HG03060 (cell line): Measurements from ENCODE around the gene GRK6.

ENCODE experiments used
- ATAC-seq: cut with Tn5 transposase; IDR thresholded peaks from one replicate; pipeline ENCODE4 v1.9.1; 2021; ENCODE audit warnings: low read depth, moderate number of reproducible peaks; ENCODE audit not compliant: unreplicated experiment

GRK6 gene

DNA sequence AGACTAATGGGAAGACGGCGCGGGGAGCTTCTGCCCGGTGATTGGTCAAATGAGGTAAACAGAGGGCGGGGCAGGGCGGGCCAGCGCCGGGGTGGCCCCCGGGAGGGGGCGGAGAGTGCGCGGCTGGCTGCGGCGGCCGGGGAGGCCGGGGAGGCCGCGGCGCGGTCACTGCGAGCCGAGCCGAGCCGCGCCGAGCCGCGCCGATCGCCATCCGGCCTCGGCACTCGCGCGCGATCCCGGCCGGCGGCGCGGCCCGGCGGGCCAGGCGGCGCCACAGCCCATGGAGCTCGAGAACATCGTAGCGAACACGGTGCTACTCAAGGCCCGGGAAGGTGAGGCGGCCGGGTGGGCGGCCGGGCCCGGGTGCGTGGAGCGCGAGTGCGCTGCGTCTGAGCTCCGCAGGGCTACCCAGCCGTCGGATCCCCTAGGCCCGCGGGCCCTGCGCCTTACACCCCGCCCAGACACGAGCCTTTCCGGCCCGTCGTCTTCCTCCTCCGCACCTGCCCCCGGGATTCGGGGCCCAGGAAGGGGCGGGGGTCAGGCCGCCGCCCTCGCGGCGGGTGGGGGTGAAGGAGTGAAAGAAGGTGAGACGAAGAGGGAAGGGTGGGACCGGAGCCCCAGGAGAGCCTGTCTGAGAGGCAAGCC lies at the start of gene GRK6:
GRK6 (plus strand) TSS at position 111 of the 645 bp plus-strand sequence; CDS start at position 281, 170 bp downstream.
- ATAC-seq: no peak

DNA sequence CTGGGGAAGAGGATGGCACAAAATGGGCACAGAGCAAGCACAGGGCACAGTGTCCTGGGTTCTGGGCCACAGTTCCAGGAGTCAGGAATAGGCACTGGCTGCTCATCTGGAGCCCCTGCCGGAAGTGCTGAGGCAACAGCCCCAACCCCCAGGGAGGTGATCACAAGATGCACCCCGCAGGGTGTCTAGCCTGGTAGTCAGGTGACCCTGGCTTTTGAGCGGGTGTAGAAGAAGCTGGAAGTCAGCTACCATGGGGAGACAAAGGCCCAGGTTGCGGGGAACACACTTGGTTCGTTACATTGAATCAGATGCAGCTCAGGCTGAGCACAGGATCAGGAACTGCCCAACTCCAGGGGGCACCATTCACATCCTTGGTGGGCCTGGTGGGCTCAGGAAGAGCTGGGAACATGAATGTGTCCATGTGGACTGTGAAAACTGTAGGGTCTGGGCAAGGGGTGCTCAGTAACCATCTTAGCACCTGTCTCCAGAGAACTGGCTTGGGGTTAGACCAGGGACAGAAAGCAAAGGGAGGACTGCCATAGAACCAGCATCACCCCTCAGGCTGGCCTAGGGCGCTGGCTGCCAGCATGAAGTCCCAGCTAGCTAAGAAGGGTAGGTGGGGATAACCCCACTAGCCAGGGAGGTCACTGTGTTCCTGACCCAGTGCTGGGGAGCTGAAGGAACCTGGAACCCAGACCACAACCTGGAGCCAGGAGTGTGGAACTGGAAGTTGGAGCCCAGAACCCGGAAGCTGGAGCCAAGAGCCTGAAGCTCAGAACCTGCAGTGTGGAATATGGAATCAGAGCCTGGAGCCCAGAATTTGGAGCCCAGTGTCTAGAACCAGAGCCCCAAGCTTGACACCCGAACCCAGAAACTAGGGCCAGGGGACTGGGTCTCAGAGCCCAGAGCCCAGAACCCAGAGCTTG lies 48.4 kb upstream of the GRK6 start:
- ATAC-seq: no peak

DNA sequence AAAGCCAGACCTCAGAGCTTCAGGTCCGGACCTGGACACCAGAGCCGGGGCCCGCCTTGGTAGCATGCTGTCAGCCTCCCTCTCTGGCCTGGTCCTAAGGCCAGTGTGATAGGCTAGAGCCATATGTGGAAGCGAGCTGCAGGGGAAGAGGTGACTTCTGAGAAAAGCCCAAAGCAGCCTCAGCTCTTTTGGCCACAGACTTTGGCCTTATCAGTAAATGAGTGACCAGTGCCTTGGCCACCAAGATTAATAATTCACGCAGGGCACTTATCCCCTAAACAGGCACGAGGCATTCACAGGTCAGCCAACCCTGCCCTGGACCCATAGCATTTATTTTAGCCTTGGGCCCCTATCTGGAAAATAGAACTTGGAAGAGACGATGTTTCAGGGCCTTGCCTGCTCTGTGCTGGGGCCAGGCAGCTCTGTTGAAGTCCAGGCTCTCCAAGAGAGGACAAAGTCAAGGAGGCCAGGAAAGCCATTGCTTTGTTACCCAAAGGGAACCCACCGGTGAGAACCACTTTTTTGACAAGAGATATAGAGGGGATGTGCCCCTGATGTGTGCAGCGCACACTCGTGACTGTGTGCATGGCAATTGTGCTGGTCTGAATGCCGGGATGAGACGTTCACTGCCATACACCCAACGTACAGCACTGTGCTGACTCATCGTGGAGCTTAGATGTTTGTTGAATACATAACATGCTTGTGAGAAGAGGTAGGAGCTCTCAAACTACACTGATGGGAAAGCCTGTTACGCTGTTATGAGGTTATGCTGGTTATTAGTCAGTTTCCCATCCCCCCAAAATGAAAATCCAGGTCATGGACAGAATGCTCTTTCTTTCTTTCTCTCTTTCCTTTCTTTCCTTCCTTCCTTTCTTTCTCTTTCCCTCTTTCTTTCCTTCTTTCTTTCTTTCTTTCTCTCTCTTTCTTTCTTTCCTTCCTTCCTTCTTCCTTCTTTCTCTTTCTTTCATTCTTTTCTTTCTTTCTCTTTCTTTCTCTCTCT lies 47.3 kb upstream of the GRK6 start:
- ATAC-seq: peak; percentile 57

DNA sequence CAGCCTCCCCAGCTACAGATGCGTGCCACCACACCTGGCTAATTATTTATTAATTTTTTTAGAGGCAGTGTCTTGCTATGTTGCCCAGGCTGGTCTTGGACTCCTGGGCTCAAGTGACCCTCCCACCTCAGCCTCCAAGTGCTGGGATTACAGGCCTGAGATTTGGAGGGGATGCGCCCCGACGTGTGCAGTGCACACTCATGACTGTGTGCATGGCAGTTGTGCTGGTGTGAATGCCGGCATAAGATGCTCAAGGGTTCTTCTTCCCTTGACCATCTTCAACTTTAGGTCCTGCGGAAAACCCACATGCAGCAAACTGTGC lies 45.7 kb upstream of the GRK6 start:
- no peak for ATAC-seq

DNA sequence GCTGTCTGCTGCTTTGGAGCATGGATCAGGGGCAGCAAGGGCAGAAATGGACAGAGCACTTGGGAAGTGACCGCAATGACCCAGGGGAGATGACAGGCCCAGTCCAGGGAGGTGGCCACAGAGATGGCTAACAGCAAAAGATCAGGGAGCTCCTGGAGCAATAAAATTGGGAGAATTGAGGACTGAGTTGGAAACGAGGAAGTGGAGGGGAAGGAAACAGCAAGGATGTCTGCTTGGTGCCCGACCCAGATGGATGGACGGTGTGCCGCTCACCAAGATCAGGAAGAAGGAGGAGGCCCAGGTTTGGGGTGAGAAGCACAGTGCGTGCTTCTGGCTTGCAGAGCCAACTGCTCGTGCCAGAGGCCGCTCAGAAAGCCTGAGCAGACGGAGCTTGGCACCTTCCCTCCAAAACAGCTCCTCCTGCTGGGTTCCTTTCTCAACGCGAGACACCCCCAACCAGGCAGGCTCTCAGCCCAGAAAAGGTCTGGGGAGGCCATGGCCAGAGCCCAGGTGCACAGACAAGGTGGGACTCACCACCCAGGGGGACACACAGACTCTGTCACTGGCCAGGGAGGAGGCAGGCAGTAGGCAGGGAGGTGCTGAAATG lies 44.0 kb upstream of the GRK6 start:
- no peak for ATAC-seq

DNA sequence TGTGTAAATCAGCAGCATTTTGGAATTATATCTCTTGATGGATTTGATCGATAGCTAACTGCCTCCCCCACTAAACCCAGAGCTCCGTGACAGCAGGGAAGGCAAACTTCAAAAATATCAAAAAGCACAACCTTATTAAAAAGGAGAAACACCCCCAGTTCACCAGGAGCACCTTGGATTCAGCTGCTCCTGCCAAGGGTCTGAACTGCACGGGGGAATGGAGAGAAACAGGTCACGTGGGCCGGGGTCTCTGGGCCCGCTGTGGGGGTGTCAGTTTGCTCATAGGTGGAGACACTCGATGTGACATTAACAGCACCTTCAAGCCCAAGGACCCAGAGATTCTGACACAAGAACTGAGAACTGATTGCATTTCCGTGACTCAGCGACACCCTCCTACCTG lies 43.3 kb upstream of the GRK6 start:
- ATAC-seq: no peak

DNA sequence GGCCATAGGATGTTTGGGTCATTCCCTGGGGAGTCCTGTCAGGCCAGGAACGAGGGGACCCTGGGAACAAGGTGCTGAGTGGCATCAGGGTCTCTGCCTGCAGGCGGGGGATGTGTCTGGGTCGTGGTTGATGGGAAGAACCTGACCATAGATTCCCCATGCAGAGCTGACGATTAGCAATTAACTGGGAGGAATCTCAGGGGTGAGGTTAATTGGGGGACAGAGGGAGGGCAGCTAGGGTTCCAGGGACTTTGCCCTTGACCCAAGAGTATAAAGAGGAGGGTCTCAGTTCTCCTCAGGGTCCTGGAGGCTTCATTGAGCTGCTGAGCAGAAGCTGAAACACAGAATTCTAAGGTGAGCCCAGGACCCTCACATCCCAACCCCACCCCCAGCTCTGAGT lies 42.3 kb upstream of the GRK6 start, which contains the start of gene SLC34A1:
SLC34A1 (plus strand) TSS at position 301 of the 400 bp plus-strand sequence. CDS start 1,308 bp downstream, outside the sequence.
- ATAC-seq: no peak

DNA sequence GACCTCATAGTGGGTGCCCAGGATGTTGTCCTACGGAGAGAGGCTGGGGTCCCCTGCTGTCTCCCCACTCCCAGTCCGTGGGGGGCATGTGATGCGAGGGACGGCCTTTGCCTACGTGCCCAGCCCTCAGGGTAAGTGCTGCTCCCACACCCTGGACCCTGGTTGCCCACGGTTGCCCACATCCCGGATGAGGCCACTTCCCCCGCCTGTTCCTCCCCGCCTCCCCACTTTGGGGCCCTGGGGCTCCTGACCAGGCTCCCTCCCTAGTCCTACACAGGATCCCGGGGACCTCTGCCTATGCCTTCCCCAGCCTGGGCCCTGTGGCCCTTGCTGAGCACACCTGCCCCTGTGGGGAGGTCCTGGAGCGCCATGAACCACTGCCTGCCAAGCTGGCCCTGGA lies 40.8 kb upstream of the GRK6 start:
- ATAC-seq: no peak

DNA sequence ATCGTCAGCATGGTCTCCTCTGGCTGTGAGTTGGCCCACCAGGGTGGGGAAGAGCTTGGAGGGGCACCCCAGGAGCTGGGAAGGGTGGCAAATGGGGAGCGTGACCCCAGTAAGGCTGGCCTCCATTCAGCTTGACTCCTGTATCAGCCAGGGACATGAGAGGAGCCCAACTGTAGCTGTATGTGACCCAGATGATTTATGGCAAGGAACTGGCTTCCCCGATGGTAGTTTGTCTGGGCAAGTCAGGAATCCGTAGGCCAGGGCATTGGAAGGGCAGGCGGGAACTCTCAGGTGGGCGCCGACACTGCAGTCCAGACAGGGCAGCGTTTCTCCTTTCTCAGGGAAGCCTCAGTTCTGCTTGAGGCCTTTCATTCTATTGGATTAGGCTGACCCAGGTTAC lies 39.9 kb upstream of the GRK6 start:
- no peak for ATAC-seq

DNA sequence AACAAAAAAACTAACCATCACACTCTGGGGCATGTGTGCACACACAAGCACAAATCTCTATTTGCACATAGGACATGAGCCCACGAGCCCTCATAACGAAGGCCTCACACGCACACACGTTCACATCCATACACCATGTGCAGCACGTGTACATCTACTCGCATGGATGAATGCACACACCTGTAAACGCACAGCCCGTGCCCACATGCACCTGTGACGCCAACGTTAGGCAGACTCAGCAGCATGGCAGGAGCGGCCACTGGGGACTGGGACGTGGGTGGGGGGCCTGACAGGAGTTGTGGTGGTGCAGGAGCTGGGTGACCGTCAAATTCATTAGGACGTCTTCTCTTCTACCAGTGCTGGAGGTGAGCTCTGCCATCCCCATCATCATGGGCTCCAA lies 39.1 kb upstream of the GRK6 start:
- no peak for ATAC-seq

DNA sequence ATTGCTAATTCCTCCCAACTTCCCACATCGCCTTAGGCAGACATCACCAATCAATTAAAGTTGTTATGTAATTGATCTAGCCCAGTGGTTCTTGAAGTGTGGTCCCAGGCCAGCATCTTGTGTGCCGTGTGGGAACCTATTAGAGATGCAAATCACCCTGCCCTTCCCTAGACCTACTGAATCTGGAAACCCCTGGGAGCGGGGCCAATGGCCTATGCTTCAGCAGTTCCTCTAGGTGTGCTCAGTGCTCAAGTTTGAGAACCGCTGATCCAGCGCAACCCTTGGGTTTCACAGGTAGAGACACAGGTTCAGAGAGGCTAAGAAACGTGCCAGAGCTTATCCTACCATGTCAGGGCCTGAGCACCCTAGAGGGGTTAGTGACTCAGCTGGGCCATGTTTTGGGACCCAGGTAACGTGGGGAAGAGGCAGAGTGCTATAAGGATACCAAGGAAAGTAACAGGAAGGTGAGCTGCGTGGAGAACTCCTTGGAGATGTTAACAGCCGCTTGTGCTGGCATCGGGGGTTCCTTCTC lies 37.9 kb upstream of the GRK6 start:
- no peak for ATAC-seq

DNA sequence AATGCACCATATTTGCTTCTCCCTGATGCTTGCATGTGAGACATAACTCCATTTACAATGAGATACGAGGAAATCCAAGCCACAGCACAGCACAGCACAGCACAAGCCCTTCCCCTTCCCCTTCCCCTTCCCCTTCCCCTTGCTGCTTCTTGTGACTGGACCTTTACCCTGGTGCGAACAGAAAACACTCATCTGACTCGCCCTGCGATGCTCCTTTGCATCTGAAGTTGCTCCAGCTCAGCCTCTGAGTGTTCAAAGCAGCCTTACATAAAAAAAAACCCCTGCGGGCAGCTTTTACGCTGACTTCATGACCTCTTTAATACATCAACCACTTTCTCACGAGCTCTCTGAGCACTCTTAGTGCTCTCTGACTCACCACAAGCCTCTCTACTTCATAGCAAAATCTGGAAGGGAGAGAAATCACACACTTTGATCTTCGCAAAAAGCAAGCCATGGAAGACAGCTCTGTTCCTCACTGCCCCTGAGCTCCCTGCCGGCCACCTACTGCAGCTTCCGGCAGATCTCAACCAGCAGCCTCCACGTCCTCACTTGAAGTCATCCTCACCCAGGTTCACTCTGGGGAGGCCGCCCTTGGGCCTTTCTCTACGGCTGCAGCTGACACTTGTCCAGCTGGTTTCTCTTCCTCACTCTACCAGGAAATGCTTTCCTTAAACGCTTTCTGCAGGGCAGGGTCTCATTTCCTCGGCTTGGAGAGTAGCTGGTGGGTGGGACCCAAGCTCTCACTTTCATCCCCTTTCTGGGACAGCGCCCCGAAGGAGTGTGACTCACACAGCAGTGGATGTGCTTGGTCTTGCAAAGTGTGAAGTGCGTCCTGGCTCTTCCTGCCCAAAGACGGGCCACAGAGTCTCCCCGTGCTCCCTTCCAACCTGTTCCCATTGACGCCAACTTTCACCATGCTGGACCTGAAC lies 37.0 kb upstream of the GRK6 start:
- ATAC-seq: no peak

DNA sequence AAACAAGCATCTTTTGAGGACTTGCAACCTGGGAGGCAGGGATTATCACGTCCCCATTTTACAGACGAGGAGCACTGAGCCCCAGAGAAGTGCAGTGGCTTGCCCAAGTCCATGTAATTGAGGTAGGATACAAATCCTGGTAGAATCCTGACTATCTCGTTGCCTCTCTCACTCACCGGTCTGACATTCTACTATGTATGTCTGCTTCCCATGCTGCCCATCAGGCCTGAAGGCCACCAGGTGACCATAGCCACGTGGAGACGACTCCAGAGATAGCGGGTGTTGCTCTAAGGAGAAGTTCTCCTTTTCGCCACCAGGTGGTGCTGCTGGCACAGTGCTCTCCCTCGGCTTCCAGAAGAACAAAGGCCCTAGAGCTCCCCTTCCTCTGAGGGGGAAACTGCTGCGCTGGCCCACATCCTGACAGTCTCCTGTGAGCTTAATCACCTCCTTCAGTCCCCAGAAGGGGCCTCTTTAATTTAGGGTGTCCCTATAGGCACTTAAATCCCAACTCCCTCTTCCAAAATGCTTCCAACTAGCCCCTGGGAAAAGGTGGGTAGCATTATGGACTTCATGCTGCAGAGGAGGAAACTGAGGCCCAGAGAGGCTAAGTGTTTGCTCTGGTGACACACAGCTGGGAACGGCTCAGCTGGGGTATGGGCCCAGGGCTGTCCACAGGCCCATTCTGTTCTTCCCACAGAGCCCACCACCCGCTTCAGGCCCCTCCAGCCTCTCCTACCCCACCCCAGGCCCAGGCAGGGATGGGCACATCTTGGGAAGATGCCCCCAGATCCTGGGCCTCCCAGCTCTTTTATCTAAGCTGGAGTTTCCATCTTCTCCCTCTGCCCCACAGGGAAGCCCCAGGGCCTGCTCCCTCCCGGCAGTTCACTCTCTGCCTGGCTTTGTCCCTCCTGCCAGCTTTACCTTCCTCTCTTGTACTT lies 35.8 kb upstream of the GRK6 start:
- ATAC-seq: no peak

DNA sequence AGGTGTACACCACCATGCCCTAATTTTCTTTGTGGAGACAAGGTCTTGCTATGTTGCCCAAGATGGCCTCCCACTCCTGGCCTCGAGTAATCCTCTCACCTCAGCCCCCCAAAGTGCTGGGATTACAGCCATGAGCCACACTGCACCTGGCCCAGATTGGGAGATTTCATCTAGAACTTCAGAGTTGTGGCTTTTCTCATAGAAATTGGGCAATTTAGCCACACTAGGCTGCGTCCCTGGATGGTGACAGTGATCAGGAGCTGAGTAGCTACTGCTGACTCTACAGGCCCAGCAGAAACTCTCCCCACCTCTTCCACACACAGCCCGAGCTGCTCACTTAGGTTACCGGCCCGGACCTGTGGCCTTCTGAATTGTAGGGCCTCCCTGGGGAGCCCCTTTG lies 33.7 kb upstream of the GRK6 start:
- ATAC-seq: no peak

DNA sequence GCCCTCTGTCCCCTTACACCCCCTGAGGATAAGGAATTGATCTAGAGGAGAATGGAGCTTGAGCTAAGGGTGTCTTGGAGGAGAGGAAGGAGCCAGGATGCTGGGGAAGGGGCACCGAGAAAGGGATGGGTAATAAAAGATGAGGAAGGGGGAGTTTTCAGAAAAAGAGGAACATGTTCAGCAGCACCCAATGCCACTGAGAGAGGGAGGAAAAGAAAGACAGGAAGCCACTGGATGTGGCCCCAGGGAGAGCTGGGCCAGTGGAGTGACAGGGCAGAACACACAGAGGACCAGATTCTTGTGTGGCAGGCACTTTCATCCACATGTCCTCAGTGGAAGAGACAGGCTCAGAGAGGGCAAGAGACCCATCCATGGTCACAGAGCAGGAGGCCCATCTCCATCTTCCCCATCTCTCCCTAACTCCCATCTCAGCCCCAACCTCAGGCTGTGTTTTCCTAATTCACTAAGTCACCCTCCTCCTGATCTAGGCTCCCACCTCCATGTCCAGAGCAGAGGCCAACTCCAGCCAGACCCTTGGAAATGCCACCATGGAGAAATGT lies 33.2 kb upstream of the GRK6 start:
- ATAC-seq: no peak

DNA sequence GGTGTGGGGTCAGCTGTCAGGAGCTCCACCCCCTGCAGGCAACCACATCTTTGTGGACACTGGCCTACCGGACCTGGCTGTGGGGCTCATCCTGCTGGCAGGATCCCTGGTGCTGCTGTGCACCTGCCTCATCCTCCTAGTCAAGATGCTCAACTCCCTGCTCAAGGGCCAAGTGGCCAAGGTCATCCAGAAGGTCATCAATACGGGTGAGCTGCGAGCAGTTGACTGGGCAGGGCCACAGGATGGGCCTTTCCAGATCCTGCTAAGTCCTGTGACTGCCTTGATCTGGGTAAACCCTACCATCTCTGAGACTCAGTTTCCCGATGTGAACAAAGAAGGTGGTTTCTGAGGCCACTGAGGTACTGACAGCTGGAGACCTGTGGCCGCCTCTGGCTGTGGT lies 32.5 kb upstream of the GRK6 start:
- no peak for ATAC-seq

DNA sequence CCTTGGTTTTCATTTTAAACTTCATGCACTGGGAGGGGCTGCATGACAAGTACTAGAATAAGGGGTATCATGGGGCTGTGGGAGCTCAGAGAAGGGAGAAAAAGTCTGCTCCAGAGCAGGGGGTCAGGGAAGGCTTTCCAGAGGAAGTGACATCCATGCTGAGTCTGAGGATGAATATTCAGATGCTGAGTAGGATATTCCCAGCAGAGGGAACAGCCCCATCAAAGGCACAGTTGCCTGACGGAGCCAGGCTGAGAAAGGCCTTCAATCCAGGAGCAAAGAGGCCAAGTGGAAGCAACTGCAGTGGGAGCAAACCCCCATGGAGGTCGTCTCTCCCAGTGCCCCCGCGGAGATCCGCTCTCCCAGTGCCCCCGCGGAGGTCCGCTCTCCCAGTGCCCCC lies 30.4 kb upstream of the GRK6 start:
- ATAC-seq: no peak

DNA sequence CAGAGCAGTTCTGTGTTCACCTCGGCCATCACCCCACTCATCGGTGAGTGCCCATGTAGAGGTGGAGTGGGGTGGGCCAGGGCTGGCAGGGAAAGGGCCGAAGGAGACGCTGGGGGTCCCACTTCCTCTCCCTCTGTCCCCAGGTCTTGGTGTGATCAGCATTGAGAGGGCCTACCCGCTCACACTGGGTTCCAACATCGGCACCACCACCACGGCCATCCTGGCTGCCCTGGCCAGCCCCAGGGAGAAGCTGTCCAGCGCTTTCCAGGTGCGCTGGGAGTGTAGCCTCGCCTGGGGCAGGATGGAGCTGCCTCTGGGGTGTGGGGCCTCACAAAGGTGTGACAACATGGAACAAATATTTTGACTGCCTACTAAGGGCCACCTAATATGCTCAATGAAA lies 29.7 kb upstream of the GRK6 start:
- ATAC-seq: no peak
